SW 1271 (cell line): Measurements from ENCODE around the gene ZNF277.
"Not testable (repeated sequence)": the region's sequence is repeated elsewhere in the genome, so short reads cannot be mapped to it uniquely, and the experiment has no call there.

ENCODE experiments used
- DNase-seq, 2 experiments: peaks; one replicate each; lab custom pipeline; 2025; lab: John Stamatoyannopoulos, UW

Gene ZNF277

DNA sequence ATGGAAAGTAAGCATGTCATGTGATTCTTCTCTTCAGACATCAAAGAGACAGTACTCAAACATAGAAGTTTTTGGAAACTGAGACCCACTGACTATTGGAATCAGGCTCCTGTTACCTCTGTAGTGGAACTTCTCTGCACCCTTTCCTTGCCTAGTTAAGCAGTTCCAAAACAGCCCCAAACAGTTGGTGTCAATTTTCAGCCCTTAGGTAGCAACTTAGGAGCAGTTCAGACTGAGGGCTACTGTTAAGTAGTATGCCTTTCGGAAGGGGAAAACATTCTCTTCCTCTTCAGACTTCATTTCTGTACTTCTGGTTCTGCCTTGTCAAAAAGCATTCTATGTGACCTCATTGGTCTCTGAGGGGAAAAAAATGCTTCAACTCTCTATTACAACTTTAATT is 85.7 kb downstream of the ZNF277 start:
- no peak for DNase-seq

GRCh38 chr7:112293416-112293815 is 86.9 kb downstream of the ZNF277 start:
- DNase-seq, result no peak

- DNase-seq, result no peak
These were observed 89.9 kb downstream of the ZNF277 start for GRCh38 chr7:112296432-112296831.

GRCh38 chr7:112297681-112298080 is 91.2 kb downstream of the ZNF277 start:
- DNase-seq, result no peak

GRCh38 chr7:112298543-112299100 is 92.1 kb downstream of the ZNF277 start:
- DNase-seq, result no peak

GRCh38 chr7:112300072-112300471 is 93.6 kb downstream of the ZNF277 start:
- no peak for DNase-seq

GRCh38 chr7:112300831-112301407 is 94.4 kb downstream of the ZNF277 start:
- DNase-seq, result no peak

- no peak for DNase-seq
These were observed 96.1 kb downstream of the ZNF277 start for GRCh38 chr7:112302566-112302965.

DNA sequence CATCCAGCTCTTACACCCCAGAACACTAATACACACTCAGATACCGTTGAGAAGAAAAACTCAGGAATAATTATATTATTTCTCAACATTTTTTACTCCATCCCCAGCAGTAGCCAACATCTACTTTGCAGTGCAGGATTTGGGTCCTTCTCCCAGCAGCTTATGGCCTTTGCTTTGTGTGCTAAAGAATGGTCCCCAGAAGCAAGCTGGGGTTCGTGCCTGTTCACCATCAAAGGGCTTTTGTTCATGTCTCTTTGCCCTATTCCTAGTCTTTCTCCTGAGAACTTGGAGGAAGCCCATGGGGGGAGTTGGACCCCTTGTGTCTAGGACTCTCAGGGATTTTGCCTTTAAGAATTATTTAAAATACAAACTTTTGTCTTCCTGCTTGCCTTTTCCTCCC is 100.4 kb downstream of the ZNF277 start:
- no peak for DNase-seq

DNA sequence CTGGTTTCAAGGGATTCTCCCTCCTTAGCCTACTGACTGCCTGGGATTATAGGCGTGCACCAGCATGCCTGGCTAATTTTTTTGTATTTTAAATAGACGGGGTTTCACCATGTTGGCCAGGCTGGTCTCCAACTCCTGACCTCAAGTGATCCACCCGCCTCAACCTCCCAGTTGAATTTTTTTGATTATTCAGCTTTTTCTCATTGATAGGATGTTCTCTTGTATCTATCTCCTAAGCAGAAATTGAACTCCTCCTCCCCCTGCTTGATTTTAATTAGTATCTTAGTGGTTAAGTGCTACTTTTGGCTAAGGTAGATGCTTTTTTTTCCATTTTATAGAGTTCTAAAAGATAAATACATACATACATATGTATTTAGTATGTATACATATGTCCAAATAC is 101.0 kb downstream of the ZNF277 start:
- no peak for DNase-seq

GRCh38 chr7:112308974-112309373 is 102.5 kb downstream of the ZNF277 start:
- DNase-seq, result no peak

DNA sequence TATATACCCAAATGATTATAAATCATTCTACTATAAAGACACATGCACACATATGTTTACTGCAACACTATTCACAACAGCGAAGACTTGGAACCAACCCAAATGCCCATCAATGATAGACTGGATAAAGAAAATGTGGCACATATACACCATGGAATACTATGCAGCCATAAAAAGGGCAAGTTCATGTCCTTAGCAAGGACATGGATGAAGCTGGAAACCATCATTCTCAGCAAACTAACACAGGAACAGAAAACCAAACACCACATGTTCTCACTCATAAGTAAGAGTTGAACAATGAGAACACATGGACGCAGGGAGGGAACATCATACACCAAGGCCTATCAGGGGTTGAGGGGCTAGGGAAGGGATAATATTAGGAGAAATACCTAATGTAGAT is 110.3 kb downstream of the ZNF277 start:
- DNase-seq, result not testable (repeated sequence)

DNA sequence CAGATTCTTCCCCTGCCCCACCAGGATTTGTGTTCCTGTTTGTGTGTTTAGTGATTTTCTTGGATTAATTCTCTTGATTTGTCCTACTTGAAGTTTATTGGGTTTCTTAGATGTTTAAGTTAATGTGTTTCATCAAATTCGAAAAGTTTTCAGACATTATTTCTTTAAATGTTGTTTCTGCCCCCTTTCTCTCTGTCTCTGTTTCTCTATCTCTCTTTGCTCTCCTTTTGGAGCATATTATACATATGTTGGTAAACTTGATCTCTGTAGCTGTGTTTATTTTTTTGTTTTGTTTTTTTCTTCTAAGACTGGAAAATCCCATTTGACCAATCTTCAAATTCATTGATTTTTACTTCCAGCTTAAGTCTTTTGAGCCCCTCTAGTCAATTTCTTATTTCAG is 115.6 kb downstream of the ZNF277 start:
- no peak for DNase-seq

- DNase-seq, result no peak
These were observed 121.1 kb downstream of the ZNF277 start for GRCh38 chr7:112327566-112327965.

DNA sequence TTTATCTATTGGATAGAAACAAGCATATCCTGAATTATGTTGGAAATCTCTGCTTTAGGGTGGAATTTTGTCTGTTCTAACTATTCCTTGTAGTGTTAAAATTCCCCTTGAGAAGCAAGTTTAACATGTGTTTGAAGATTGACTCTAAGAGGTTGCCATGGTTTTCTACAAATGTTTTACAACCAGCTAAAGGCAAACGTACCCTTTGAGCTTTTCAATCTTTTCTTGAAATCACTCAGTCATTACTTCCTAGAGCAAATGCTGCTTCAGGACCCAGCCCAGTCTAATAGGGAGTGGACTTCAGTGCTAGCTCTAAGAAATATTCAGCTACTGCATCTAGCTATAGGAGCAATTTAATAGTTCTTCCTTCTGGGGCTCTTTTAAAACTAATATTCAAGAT is 125.0 kb downstream of the ZNF277 start:
- DNase-seq, result no peak

DNA sequence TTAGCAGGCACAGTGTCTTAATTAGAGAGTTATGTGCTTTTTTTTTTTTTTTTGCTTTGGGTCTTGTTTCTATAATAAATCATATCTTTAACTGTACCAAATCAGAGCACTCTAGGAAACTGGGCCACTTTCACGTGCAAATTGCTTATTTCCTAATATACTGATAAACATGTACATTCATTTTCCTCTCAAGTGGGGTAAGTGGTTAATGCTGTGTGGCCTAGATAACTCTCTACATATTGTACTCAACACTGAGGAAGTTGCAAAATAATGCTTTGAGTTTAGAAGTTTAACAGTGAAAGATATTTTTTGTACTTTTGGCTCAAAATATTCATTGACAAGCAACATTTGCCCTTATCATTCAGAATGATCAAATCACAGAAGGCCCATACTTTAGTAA is 127.9 kb downstream of the ZNF277 start:
- no peak for DNase-seq

DNA sequence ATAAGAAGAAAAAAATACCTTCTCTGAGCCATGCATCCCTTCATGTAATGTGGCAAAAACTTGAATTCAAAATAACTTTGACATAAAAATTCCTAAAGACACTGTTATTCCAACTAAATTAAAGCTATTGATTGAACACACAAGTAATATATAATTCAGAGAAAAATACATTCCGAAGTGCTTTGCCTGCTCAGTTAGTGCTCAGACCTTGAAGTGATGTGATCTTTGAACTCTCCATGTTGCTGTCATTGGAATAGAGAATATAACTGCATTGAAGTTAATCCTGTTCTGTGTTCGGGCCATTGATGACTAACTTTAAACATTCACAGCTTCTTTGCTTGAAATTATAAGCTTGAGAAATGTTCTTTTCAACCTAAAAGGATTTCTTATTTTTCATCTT is 129.8 kb downstream of the ZNF277 start:
- DNase-seq, result no peak

GRCh38 chr7:112336936-112337576 is 130.6 kb downstream of the ZNF277 start:
- DNase-seq, result no peak

DNA sequence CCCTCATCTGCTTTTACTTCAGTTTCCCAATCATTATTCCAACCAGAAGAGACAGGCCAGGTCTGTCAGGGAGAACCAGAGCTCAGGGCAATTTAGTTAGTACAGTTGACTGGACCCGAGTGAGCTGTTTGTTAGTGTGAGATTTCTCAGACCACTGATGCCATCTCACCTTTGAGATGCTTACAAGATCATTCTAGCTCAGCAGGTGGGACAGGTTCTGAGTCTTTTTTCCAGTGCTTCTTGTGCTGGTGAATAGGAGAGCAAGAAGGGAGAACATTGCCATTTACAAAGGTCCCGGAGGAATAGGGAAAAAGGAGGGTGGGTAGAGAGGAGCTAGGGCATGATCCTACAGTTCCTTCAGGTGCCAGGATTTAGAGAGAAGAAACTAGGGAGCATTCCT is 131.4 kb downstream of the ZNF277 start:
- no peak for DNase-seq

GRCh38 chr7:112338786-112339185 is 132.3 kb downstream of the ZNF277 start:
- DNase-seq, result no peak

GRCh38 chr7:112341464-112341863 is 135.0 kb downstream of the ZNF277 start:
- no peak for DNase-seq

- DNase-seq, result no peak
These were observed 140.0 kb downstream of the ZNF277 start for GRCh38 chr7:112346381-112347060.

GRCh38 chr7:112347088-112347487 is 140.6 kb downstream of the ZNF277 start:
- no peak for DNase-seq
